Mucosa of stomach (tissue), 1 donor: ENCODE data around the gene PHF12.

Source experiments
- H3K27me3 ChIP-seq: one replicate; pipeline ENCODE4 v1.7.0; 2013; ENCODE audit warnings: mild to moderate bottlenecking, low read length; ENCODE audit not compliant: control insufficient read depth, insufficient read depth
- H3K36me3 ChIP-seq: one replicate; pipeline ENCODE4 v1.7.0; 2013; ENCODE audit warnings: low read length; ENCODE audit not compliant: control insufficient read depth, insufficient read depth
- H3K4me1 ChIP-seq: one replicate; pipeline ENCODE4 v1.7.0; 2013; ENCODE audit warnings: mild to moderate bottlenecking, low read length; ENCODE audit not compliant: control insufficient read depth, insufficient read depth
- H3K4me3 ChIP-seq: one replicate; pipeline ENCODE4 v1.7.0; 2013; ENCODE audit warnings: low read length
- H3K9ac ChIP-seq: one replicate; pipeline ENCODE4 v1.7.0; 2013; ENCODE audit warnings: mild to moderate bottlenecking, low read length, moderate library complexity
- H3K9me3 ChIP-seq: one replicate; pipeline ENCODE4 v1.7.0; 2013; ENCODE audit warnings: mild to moderate bottlenecking, low read length, moderate library complexity; ENCODE audit not compliant: control insufficient read depth
- donor health status: Pancreatic carcinoma.

PHF12 gene

DNA sequence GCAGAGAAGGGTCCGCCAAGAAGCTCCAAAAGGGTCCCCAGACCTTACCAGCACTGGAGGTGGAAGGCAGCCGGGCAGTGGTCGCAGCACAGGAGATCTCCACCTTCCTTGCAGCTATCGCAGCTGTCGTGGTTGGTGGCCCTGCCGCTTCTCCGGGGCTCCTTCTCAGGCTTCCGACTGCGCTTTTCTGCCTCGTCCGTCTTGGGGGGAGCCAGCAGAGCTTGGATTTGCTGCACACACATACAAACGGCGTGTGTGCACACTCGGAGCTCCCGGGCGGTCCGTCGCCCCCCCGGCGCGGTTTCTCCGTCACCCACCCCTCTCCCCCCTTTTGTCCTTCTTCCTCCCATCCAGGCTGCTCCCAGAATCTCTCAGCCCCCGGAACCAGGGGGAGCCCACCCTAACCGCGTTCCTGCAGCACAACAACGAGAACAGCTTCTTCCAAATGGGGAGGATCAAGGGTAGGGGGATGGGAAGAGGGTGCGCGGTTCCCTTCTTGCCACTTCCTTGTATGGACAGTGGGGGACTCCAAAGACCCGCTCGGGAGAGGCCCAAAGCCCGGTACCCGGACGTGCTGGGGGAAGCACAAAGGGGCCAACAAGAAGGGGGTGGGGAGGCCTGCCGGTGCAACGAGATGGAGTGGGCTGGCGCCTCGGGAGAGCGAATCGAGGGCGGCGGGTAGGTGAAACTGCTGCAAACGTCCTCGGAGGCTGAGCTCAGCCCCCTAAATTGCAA is 1.1 kb downstream of the PHF12 start:
- peaks cover 21% of the 10 kb centered on the region for H3K4me1 ChIP-seq
- no peaks in the 10 kb centered on the region for H3K27me3 ChIP-seq

DNA sequence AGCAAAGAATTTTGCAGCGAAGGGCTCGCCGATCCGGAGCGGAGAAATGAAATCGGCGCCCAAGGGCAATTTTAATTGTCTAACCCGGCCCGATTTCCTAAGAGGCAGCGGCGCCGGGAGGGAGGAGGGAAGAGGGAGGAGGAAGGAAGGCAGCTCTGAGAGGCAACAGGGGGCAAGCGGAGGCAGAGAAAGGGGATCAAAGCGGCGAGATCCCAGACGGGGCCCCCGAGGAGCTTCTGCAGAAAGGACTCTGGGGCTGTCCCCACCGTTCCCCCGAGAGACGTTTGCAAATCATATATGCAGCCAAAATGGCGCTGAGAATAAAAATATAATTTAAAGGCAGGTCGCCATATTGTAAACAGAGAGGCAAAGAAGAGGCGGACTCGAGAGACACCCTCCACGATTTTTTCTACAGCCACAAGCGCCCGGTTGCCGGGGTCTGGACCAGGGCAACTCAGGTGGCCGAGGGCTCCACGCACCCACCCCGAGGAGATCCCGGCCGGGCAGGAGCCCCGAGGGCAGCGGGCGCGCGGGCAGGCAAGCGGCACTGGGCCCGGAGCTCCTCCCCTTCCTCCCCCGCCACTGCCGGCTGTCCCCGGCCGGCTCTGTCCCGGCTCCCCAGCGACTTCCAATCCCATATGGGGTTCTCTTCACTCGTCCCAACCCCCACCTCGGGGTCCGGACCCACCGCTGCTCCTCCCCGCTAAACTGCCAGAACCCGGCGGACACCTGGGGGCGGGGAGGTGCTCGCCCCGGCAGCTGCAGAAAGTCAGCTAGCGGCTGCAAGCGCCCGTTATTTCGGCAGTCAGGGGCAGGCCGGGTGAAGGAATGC is 1.9 kb downstream of the PHF12 start:
- Histone ChIP-seq H3K9ac (peak overlapping the region; percentile 85), H3K9me3 (no peaks in the 10 kb centered on the region), H3K27me3 (no peaks in the 10 kb centered on the region), H3K4me1 (peaks cover 21% of the 10 kb centered on the region), H3K36me3 (no peaks in the 10 kb centered on the region), H3K4me3 (peak overlapping the region; percentile 76)

More for the DNA sequence above, 1.1 kb downstream of the PHF12 start:
- no peaks in the 10 kb centered on the region for H3K36me3 ChIP-seq
- H3K9ac ChIP-seq, result peak overlapping the region; percentile 85
- H3K4me3 ChIP-seq, result peak overlapping the region; percentile 76
- H3K9me3 ChIP-seq, result no peaks in the 10 kb centered on the region

DNA sequence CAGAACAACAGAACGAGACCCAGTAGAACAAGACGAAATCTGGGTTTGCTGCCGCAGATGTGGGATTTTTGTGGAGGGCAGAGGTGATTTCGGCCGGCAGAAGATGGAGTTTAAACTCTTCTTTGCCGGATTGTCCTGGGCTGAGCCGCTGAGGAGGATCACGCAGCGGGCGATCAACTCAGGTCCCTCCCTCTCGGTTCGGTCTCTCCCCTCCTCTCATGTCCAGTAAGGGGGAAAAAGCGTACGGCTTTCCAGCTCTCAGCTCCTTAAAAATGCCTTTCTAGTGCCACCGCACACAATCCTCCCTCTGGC is 2.5 kb downstream of the PHF12 start:
- peaks cover 21% of the 10 kb centered on the region for H3K4me1 ChIP-seq
- H3K9ac ChIP-seq, result peak overlapping the region; percentile 85
- no peaks in the 10 kb centered on the region for H3K27me3 ChIP-seq
- H3K4me3 ChIP-seq, result peak overlapping the region; percentile 76
- no peaks in the 10 kb centered on the region for H3K36me3 ChIP-seq
- H3K9me3 ChIP-seq, result no peaks in the 10 kb centered on the region

DNA sequence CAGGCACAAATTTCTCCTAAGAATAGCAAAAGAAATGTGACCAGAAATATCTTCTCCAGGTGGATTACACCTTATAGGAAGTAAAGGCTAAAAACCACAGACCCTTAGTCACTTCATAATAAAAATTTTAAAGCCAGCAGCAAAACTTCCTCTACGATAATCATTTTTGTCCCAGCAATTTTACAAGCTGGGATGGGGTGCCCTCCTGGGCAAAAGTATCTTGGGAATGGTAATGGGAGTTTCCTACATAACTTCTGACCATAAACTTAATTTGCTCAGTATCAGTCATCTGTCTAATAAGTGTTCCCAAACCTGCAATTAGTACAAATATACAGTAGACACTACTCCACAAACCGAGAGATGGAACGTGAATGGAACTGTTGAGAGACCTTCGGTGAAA is 3.0 kb downstream of the PHF12 start:
- H3K9ac ChIP-seq, result peak overlapping the region; percentile 85
- H3K4me3 ChIP-seq, result peak overlapping the region; percentile 76
- no peaks in the 10 kb centered on the region for H3K36me3 ChIP-seq
- peaks cover 21% of the 10 kb centered on the region for H3K4me1 ChIP-seq
- H3K27me3 ChIP-seq, result no peaks in the 10 kb centered on the region
- H3K9me3 ChIP-seq, result no peaks in the 10 kb centered on the region

DNA sequence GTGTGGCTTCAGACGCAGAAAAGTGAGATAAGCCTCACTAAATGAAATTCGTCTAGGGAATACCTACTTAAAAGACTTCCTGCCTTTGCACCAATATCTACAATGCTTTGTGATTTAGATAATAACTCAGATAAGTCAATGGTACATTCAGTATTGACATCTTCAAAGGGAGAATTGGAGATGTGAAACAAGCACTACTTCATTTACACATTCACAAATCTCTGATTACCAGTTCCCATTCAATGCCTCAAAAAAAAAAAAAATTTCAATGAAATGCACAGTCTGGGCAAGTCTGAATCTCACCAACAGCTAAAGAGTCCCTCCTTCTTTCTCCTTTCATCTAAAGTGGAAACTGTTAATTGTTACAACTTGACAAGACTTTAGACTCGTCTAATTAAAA is 3.7 kb downstream of the PHF12 start:
- Histone ChIP-seq H3K4me1 (peaks cover 15% of the 10 kb centered on the region), H3K4me3 (no peak overlapping the region), H3K9ac (no peak overlapping the region), H3K9me3 (no peaks in the 10 kb centered on the region), H3K36me3 (no peaks in the 10 kb centered on the region), H3K27me3 (no peaks in the 10 kb centered on the region)

DNA sequence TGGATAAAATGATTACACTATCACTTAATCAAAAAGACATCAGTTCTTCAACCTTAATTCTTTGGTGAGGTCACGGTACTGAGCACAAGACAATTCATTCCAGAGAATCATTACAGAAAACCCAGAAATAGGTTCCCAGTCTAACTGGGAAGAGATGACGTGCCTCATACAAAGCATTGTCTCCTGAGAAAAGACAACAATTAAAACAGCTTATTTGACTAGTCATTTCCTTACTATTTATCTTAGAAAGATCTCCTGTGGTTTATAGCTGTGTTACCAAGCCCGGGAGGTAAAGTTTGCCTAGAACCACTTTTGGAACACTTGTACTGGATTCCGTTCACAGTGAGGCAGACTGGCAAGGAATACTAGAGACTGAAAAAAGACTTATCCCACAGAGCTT is 5.1 kb downstream of the PHF12 start:
- H3K4me3 ChIP-seq, result no peak overlapping the region
- H3K9me3 ChIP-seq, result no peaks in the 10 kb centered on the region
- H3K4me1 ChIP-seq, result peaks cover 13% of the 10 kb centered on the region
- H3K9ac ChIP-seq, result no peak overlapping the region
- H3K36me3 ChIP-seq, result no peaks in the 10 kb centered on the region
- H3K27me3 ChIP-seq, result no peaks in the 10 kb centered on the region

DNA sequence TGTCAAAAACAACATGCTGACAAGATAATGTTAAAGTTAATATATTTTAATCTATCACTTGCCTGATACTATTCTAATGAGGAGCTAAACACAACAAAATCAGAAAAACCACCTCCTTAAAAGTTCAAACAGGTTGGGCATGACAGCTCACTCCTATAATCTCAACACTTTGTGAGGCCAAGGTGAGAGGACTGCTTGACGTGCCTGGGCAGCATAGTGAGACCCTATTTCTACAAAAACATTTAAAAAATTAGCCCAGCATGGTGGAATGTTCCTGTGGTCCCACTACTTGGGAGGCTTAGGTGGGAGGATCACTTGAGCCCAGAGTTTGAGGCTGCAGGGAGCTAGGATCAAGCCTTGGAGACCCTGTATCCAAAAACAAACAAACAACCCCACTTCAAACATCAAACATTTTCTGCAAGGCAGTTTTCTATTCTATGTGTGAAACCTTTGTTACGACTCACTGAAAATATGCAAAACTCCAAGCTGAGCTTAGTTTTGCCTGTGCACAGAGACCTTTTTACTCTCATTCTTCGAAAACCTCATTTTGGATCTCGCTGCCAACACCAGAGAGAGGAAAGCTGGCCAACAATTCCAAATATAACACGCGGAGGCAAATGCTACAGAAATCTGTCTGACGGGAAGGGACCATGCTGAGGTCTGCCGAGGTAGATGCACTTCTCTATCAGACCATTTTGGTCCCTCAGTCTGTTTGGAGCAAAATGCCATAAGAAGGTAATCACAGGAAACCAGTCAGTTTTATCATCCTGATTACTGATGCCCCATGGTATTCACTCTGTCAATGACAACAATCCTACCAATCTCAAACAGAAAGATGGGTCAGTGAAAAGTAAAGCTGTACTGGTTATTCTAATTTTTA is 6.2 kb downstream of the PHF12 start:
- no peak overlapping the region for H3K4me3 ChIP-seq
- no peaks in the 10 kb centered on the region for H3K9me3 ChIP-seq
- H3K36me3 ChIP-seq, result no peaks in the 10 kb centered on the region
- peaks cover 13% of the 10 kb centered on the region for H3K4me1 ChIP-seq
- H3K9ac ChIP-seq, result no peak overlapping the region
- no peaks in the 10 kb centered on the region for H3K27me3 ChIP-seq

DNA sequence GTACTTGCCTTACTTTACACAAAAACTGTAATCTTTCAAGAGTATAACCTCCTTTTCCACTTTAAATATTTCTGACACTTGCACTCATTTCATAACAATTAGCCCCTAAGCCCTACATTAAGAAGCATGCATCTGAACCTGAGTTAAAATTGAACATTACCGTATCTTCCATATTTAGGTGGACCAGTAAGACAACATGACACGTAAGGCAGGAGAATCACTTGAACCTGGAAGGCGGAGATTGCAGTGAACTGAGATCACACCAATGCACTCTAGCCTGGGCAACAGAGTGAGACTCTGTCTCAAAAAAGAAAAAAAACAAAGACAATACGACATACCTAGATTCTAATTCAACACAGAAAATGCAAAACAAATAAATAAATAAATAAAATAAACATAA is 7.0 kb downstream of the PHF12 start:
- H3K4me3 ChIP-seq, result no peak overlapping the region
- H3K4me1 ChIP-seq, result peaks cover 13% of the 10 kb centered on the region
- no peaks in the 10 kb centered on the region for H3K9me3 ChIP-seq
- H3K9ac ChIP-seq, result no peak overlapping the region
- no peaks in the 10 kb centered on the region for H3K36me3 ChIP-seq
- H3K27me3 ChIP-seq, result no peaks in the 10 kb centered on the region

DNA sequence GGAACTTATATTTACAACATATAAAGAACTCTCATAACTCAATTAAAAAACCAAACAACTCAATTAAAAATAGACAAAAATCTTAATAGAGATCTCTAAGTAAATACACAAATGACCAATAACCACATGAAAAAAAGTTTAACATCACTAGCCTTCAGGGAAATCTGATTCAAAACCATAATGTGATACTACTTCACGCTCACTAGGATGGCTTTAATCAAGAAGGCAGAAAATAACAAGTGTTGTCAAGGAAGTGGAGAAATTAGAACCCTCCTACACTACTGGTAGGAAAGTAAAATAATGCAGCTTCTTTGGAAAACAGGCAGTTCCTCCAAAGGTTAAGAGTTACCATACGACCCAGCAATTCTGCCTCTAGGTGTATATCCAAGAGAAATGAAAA is 8.4 kb downstream of the PHF12 start:
- H3K9ac ChIP-seq, result no peak overlapping the region
- no peaks in the 10 kb centered on the region for H3K9me3 ChIP-seq
- H3K4me3 ChIP-seq, result no peak overlapping the region
- H3K27me3 ChIP-seq, result no peaks in the 10 kb centered on the region
- peaks cover 10% of the 10 kb centered on the region for H3K4me1 ChIP-seq
- no peaks in the 10 kb centered on the region for H3K36me3 ChIP-seq

DNA sequence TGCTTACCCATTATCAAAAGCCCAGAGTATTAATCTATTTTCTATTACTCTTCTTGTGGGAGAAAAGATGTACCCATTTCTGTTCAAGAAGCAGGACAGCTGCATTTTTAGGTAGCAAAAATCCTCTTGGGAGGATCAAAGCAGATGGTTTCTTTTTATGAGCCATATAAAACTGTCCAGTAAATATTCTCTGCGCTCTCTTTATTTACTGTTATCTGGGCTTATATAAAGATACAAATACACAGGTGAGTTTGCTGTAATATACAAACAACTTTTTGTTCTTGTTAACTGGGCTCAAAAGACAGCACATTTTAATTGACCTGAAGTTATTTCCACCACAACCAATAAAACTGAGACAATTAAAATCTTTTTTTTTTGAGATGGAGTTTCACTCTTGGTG is 10.1 kb downstream of the PHF12 start:
- Histone ChIP-seq H3K4me3 (no peak overlapping the region), H3K36me3 (no peaks in the 10 kb centered on the region), H3K4me1 (peaks cover 9% of the 10 kb centered on the region), H3K9ac (no peak overlapping the region), H3K9me3 (no peaks in the 10 kb centered on the region), H3K27me3 (no peaks in the 10 kb centered on the region)

DNA sequence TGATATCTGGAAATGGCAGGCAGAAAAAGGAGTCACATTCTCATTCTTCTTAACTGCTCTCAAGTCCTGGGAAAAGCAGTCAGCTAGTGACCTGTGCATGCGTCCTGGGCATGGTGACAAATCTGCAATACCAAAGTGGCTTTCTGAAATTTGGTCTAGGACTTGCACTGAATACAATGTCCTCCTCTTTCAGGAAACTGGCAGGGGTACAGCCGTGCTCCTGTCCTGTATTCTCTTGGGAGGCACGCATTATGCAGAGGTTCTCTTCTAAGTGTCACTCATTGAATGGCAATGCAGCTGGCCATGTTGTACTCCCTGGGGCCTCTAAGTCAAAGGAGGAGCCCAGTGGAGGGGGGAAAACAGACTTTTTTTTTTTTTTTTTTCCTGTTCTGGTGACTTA is 10.6 kb downstream of the PHF12 start:
- no peak overlapping the region for H3K9ac ChIP-seq
- peaks cover 8% of the 10 kb centered on the region for H3K4me1 ChIP-seq
- H3K4me3 ChIP-seq, result no peak overlapping the region

DNA sequence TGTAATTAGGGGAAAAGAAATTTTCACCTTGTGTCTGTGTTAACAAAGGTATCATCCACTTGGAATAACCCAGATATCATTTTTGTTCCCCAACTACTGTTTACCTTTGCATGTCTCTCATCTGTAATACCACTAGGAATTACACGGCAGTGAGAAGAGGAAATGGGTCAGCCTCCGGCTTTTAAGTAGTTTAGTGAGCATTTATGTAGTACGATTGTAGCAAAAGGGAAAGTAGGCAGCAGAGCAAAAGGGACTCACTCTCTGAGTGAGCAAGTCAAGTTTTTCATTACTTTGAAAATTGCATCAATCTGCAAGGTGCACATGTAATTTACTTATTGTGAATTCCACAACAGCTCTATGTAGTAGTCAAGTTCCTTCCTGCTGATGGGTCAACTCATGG is 11.2 kb downstream of the PHF12 start:
- H3K4me1 ChIP-seq, result peaks cover 8% of the 10 kb centered on the region
- no peak overlapping the region for H3K9ac ChIP-seq
- H3K36me3 ChIP-seq, result no peaks in the 10 kb centered on the region
- no peaks in the 10 kb centered on the region for H3K9me3 ChIP-seq
- no peak overlapping the region for H3K4me3 ChIP-seq
- H3K27me3 ChIP-seq, result no peaks in the 10 kb centered on the region

More for the DNA sequence above, 10.6 kb downstream of the PHF12 start:
- no peaks in the 10 kb centered on the region for H3K36me3 ChIP-seq
- no peaks in the 10 kb centered on the region for H3K9me3 ChIP-seq
- no peaks in the 10 kb centered on the region for H3K27me3 ChIP-seq
